ENCODE results near the gene TM4SF20.

- TF ChIP-seq ZNF654 (tag by site-specific recombination; IDR thresholded peaks at IDR 0.05; ENCODE audit: low read depth): no peak
- TF ChIP-seq INSM2 (tag by site-specific recombination; IDR thresholded peaks at IDR 0.05): no peak
- no peak for TF ChIP-seq ZNF394 (tag by site-specific recombination; IDR thresholded peaks at IDR 0.05; ENCODE audit: borderline replicate concordance)
- TF ChIP-seq CTCF (tag by site-specific recombination; IDR thresholded peaks at IDR 0.05): no peak
- TF ChIP-seq ZNF221 (tag by site-specific recombination; IDR thresholded peaks at IDR 0.05; ENCODE audit: borderline replicate concordance): no peak
- no peak for TF ChIP-seq REPIN1 (tag by site-specific recombination; IDR thresholded peaks at IDR 0.05; ENCODE audit: low read depth)
- TF ChIP-seq ZNF621 (tag by site-specific recombination; IDR thresholded peaks at IDR 0.05): no peak
- no peak for TF ChIP-seq ZBTB17 (tag by site-specific recombination; IDR thresholded peaks at IDR 0.05)
- no peak for TF ChIP-seq ZBTB49 (tag by site-specific recombination; IDR thresholded peaks at IDR 0.05; ENCODE audit: low read depth)
- TF ChIP-seq ZBTB26 (tag by site-specific recombination; optimal IDR thresholded peaks at IDR 0.05): no peak
- no peak for TF ChIP-seq ZBTB10 (tag by site-specific recombination; IDR thresholded peaks at IDR 0.05)
- TF ChIP-seq ZNF530 (tag by site-specific recombination; IDR thresholded peaks at IDR 0.05; ENCODE audit: low read depth): no peak
- no peak for TF ChIP-seq YY1 (tag by site-specific recombination; IDR thresholded peaks at IDR 0.05)
- no peak for TF ChIP-seq ZBTB8A (tag by site-specific recombination; IDR thresholded peaks at IDR 0.05)
Observed at GRCh38 chr2:227340106-227340505, 39.0 kb downstream of the TM4SF20 start.

Data from HEK293 (cell line).